ENCODE data around the gene CHADL. TPM values are rescaled to one million over a fixed set of nuclear protein-coding genes. Genes with fewer than 3 reads are reported as not detected.

The CHADL gene
- total RNA-seq, 2 donors from 2014 or later: 3.2 to 4.9 TPM

- TF ChIP-seq CTCF (IDR thresholded peaks at IDR 0.05): no peak
Observed at GRCh38 chr22:41249442-41249841, 8.7 kb upstream of the CHADL start.

GRCh38 chr22:41248758-41249157 lies 8.0 kb upstream of the CHADL start:
- Histone ChIP-seq H3K36me3 (peaks cover 54% of the 10 kb centered on the region), H3K27ac (no peak overlapping the region), H3K4me1 (ENCODE audit: control insufficient read depth in 1 of 2, low read depth in 2 of 2) (no peaks in the 10 kb centered on the region), H3K27me3 (replicated peaks; ENCODE audit: insufficient read depth) (no peaks in the 10 kb centered on the region), H3K9me3 (no peaks in the 10 kb centered on the region), H3K4me3 (no peak overlapping the region)
- TF ChIP-seq CTCF (IDR thresholded peaks at IDR 0.05): no peak
- no peak for DNase-seq (ENCODE audit: low spot score)
- ATAC-seq (ENCODE audit: insufficient number of reproducible peaks, low FRiP score, low read depth): no peak

More at GRCh38 chr22:41249442-41249841, 8.7 kb upstream of the CHADL start:
- DNase-seq (ENCODE audit: low spot score) (no peak), ATAC-seq (ENCODE audit: insufficient number of reproducible peaks, low FRiP score, low read depth) (no peak)
- no peak overlapping the region for H3K4me3 ChIP-seq
- peaks cover 54% of the 10 kb centered on the region for H3K36me3 ChIP-seq
- H3K27me3 ChIP-seq (replicated peaks; ENCODE audit: insufficient read depth): no peaks in the 10 kb centered on the region
- no peak overlapping the region for H3K27ac ChIP-seq
- H3K4me1 ChIP-seq (ENCODE audit: control insufficient read depth in 1 of 2, low read depth in 2 of 2): no peaks in the 10 kb centered on the region
- no peaks in the 10 kb centered on the region for H3K9me3 ChIP-seq

GRCh38 chr22:41248314-41248713 lies 7.6 kb upstream of the CHADL start:
- Histone ChIP-seq H3K36me3 (peaks cover 50% of the 10 kb centered on the region), H3K27me3 (replicated peaks; ENCODE audit: insufficient read depth) (no peaks in the 10 kb centered on the region), H3K4me1 (ENCODE audit: control insufficient read depth in 1 of 2, low read depth in 2 of 2) (no peaks in the 10 kb centered on the region), H3K4me3 (no peak overlapping the region), H3K27ac (no peak overlapping the region), H3K9me3 (no peaks in the 10 kb centered on the region)
- TF ChIP-seq CTCF (IDR thresholded peaks at IDR 0.05): no peak
- ATAC-seq (ENCODE audit: insufficient number of reproducible peaks, low FRiP score, low read depth): no peak
- no peak for DNase-seq (ENCODE audit: low spot score)

- H3K27me3 ChIP-seq (replicated peaks; ENCODE audit: insufficient read depth): no peaks in the 10 kb centered on the region
- no peak for ATAC-seq (ENCODE audit: insufficient number of reproducible peaks, low FRiP score, low read depth)
- peaks cover 43% of the 10 kb centered on the region for H3K36me3 ChIP-seq
- no peak for DNase-seq (ENCODE audit: low spot score)
- H3K27ac ChIP-seq: no peak overlapping the region
- no peaks in the 10 kb centered on the region for H3K9me3 ChIP-seq
- H3K4me3 ChIP-seq: no peak overlapping the region
- H3K4me1 ChIP-seq (ENCODE audit: control insufficient read depth in 1 of 2, low read depth in 2 of 2): no peaks in the 10 kb centered on the region
- TF ChIP-seq CTCF (IDR thresholded peaks at IDR 0.05): no peak
Observed at GRCh38 chr22:41247703-41248102, 7.0 kb upstream of the CHADL start.

- Histone ChIP-seq H3K36me3 (peaks cover 38% of the 10 kb centered on the region), H3K4me3 (no peak overlapping the region), H3K27ac (no peak overlapping the region), H3K27me3 (replicated peaks; ENCODE audit: insufficient read depth) (no peaks in the 10 kb centered on the region), H3K4me1 (ENCODE audit: control insufficient read depth in 1 of 2, low read depth in 2 of 2) (no peaks in the 10 kb centered on the region), H3K9me3 (no peaks in the 10 kb centered on the region)
- ATAC-seq (ENCODE audit: insufficient number of reproducible peaks, low FRiP score, low read depth) (no peak), DNase-seq (ENCODE audit: low spot score) (no peak)
- TF ChIP-seq CTCF (IDR thresholded peaks at IDR 0.05): no peak
Observed at GRCh38 chr22:41245917-41246499, 5.3 kb upstream of the CHADL start.
